Measurements from ENCODE around the gene C17orf75. TPM values are rescaled to one million over a fixed set of nuclear protein-coding genes. Genes with fewer than 3 reads are reported as not detected.

The C17orf75 gene
- total RNA-seq, 1 experiment from 2014 or later, result 22.5 TPM

DNA sequence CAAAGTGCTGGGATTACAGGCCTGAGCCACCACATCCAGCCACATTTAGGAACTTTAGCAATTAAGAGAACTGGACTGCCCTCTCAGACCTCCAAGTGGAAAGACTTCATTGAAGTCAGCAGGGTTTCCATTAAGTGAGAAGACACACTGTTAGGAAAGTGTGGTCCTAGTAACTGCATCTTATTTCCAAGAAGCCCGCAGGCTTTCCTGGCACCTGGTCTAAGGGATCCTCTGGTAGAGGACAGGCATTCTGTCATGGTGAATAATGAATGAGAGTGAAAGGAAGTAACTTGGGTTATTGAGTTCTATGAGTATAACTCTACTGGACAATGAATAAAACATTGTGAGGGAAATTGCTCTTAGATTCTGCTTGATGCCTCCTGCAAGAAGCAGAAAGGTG, 14.1 kb downstream of the C17orf75 start (continued):
- TF ChIP-seq ATF3 (IDR thresholded peaks at IDR 0.05), result no peak
- no peak for TF ChIP-seq ZNF274 (IDR thresholded peaks at IDR 0.05; ENCODE audit: low read depth, low read length)
- TF ChIP-seq, protein P1, sequence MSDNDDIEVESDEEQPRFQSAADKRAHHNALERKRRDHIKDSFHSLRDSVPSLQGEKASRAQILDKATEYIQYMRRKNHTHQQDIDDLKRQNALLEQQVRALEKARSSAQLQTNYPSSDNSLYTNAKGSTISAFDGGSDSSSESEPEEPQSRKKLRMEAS (IDR thresholded peaks at IDR 0.05), result no peak

GRCh38 chr17:32323811-32324491, 18.0 kb downstream of the C17orf75 start:
- H3K36me3 ChIP-seq (ENCODE audit: control insufficient read depth in 1 of 2, insufficient read depth in 2 of 2, low read length in 2 of 2), result no peaks in the 10 kb centered on the region
- no TSS peak for BruUV-seq (replicated peaks)
- CTCF ChIA-PET, result interaction anchor here (0.6 kb wide), 1 partner anchor 13 kb away, joined by 3 read pairs; no protein-coding TSS in a partner anchor
- RAD21 ChIA-PET (ENCODE audit: low non-redundant PET in 1 of 2, low total read pairs in 2 of 2, uncharacterized antibody in 2 of 2, unreplicated experiment in 2 of 2), result no interaction called here
- H3K79me2 ChIP-seq (ENCODE audit: insufficient read depth, low read length), result no peaks in the 10 kb centered on the region
- ATAC-seq (no peak), DNase-seq (ENCODE audit: low read depth, low spot score) (no peak)
- H3K4me3 ChIP-seq (replicated peaks in 1 of 2; ENCODE audit: low read depth in 1 of 2, low read length in 2 of 2), result no peak overlapping the region
- no peak overlapping the region for H3K9ac ChIP-seq (ENCODE audit: low read length)
- H3K9me3 ChIP-seq (ENCODE audit: control insufficient read depth in 1 of 2, insufficient read depth in 1 of 2, low read depth in 1 of 2, low read length in 2 of 2), result no peaks in the 10 kb centered on the region
- H3K27ac ChIP-seq (ENCODE audit: low read depth, low read length), result no peak overlapping the region
- POLR2A ChIA-PET, result no interaction called here
- no peaks in the 10 kb centered on the region for H3K4me1 ChIP-seq (ENCODE audit: control insufficient read depth in 1 of 2, insufficient read depth in 2 of 2, low read length in 2 of 2)
- TF ChIP-seq, protein P1 (IDR thresholded peaks at IDR 0.05), result no peak
- TF ChIP-seq FOSL1 (IDR thresholded peaks at IDR 0.05; ENCODE audit: low read depth), result no peak
- no peak for TF ChIP-seq EGR1 (IDR thresholded peaks at IDR 0.05; ENCODE audit: low read depth)
- no peak for TF ChIP-seq ZNF274 (IDR thresholded peaks at IDR 0.05; ENCODE audit: low read depth, low read length)
- TF ChIP-seq ELF1 (IDR thresholded peaks at IDR 0.05; ENCODE audit: borderline replicate concordance, low read depth), result no peak
- TF ChIP-seq, protein P2, sequence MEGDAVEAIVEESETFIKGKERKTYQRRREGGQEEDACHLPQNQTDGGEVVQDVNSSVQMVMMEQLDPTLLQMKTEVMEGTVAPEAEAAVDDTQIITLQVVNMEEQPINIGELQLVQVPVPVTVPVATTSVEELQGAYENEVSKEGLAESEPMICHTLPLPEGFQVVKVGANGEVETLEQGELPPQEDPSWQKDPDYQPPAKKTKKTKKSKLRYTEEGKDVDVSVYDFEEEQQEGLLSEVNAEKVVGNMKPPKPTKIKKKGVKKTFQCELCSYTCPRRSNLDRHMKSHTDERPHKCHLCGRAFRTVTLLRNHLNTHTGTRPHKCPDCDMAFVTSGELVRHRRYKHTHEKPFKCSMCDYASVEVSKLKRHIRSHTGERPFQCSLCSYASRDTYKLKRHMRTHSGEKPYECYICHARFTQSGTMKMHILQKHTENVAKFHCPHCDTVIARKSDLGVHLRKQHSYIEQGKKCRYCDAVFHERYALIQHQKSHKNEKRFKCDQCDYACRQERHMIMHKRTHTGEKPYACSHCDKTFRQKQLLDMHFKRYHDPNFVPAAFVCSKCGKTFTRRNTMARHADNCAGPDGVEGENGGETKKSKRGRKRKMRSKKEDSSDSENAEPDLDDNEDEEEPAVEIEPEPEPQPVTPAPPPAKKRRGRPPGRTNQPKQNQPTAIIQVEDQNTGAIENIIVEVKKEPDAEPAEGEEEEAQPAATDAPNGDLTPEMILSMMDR (IDR thresholded peaks at IDR 0.05 in 2 of 3, conservative IDR thresholded peaks at IDR 0.05 in 1 of 3; ENCODE audit: borderline replicate concordance in 1 of 3, insufficient read depth in 1 of 3, low read depth in 2 of 3, low read length in 2 of 3), result no peak
- no peak for TF ChIP-seq CBX3 (IDR thresholded peaks at IDR 0.05; ENCODE audit: low read depth)
- TF ChIP-seq SRF (IDR thresholded peaks at IDR 0.05; ENCODE audit: low read depth), result no peak
- no peak for TF ChIP-seq TCF7L2 (IDR thresholded peaks at IDR 0.05; ENCODE audit: borderline replicate concordance, extremely low read depth, insufficient read depth, insufficient read length)
- H3K4me2 ChIP-seq (ENCODE audit: low read length), result no peak overlapping the region
- no peaks in the 10 kb centered on the region for H3K9me2 ChIP-seq (ENCODE audit: insufficient read depth)
- H4K20me1 ChIP-seq (ENCODE audit: insufficient read depth), result no peaks in the 10 kb centered on the region
- H3K27me3 ChIP-seq (ENCODE audit: insufficient read depth, low read length), result no peaks in the 10 kb centered on the region
- H2AFZ ChIP-seq (ENCODE audit: low read depth, low read length, poor library complexity, severe bottlenecking), result no peak overlapping the region
- intact Hi-C loops (cut with micrococcal nuclease), result no loop called here

All from HCT116 (cell line).